GM18505 (cell line): ENCODE measurements around the gene EYS.

ENCODE experiments used
- ATAC-seq: cut with Tn5 transposase; IDR thresholded peaks from one replicate; pipeline ENCODE4 v1.9.1; 2021; ENCODE audit not compliant: unreplicated experiment
- POLR2A ChIP-seq: IDR thresholded peaks from 4 replicates; pipeline ENCODE4 v1.6.1; 2011; ENCODE audit warnings: borderline replicate concordance; ENCODE audit not compliant: insufficient read depth, insufficient read length; ENCODE audit errors: extremely low read depth

Gene EYS

DNA sequence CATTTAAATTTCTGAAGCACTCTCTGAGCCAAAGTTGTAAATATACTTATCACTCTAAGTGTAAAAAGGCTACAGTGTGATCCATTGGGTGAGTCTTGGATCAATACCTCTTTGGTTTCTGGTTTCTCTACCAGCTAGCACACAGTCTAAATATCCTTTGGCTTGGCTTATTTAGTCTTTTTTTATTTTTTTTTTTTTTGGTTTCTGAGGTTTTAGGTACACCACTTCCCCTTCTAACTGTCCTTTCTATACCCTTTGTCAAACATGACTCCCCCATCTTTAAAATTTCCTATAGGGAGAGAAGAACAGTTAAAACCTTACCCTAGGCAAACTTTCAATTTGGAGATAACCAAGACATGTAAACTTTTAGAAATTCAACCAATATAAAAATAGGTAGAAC is 1692.4 kb downstream of the EYS start:
- no peak for ATAC-seq

DNA sequence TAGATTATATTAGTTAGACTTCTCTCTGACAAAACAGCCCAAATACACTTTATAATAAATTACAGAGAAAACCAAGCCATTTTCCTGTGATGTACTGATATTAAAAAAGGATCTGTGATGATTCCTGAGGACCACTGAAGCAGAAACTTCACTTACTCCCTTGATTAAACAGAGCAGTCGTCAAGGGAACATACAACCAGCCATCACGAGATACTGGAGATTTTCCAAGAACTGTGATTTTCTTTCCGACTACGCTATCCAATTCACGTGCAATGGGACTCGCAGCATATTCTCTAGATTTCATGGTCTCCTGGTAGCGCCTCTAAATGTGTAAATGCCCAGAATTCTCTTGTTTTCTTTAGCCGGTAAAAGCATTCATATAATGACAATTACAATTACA is 1694.0 kb downstream of the EYS start:
- ATAC-seq, result no peak
- no peak for TF ChIP-seq POLR2A

More for the DNA sequence above, 1692.4 kb downstream of the EYS start:
- no peak for TF ChIP-seq POLR2A

DNA sequence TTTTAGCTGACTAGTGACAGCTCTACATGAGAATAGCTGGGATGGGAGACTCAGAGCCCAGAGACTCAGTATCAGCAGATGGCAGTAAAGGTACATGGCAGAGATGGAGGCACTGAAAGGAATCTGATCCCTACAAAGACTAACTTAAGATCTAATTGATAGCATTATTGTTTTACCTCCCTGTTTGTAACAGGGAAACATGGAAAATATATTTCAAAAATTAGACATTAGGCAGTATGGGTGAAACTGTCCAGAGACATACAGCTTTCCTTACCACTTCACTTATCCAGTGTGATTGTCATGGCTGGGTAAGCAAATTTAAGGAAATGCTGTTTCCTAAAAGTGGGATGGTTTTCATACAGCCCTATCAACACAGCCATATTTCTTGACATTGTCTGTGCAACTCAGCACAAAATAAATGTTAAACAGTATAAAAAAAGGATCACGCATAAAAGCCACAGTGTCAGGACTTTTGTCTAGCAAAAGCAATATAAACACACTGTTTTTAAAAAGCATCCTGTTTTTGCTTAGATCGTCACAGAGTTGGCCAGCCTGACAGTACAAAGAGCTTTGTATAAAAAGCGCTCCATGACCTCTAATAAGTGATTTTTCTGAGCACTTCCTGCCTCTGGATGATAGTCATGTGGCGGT is 1694.5 kb downstream of the EYS start:
- no peak for TF ChIP-seq POLR2A
- no peak for ATAC-seq

DNA sequence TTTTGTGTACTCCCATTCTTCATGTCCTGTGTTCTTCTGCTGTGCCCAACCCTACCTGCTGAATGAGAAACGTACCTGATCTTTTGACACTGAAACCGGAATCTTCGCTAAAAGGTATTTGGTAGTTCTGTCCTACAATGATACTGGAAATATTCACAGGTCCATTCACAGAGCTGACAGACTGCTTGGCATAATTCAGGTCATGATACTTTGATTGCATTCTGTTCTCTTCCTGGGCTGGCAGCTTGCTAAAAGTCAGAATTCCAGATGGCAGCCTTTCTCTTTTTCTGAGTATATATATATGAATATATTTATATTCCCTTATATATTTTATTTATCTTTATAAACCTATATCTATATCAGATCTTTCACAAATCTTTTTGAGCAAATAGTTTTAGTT is 1696.4 kb downstream of the EYS start:
- TF ChIP-seq POLR2A, result no peak
- ATAC-seq, result no peak

DNA sequence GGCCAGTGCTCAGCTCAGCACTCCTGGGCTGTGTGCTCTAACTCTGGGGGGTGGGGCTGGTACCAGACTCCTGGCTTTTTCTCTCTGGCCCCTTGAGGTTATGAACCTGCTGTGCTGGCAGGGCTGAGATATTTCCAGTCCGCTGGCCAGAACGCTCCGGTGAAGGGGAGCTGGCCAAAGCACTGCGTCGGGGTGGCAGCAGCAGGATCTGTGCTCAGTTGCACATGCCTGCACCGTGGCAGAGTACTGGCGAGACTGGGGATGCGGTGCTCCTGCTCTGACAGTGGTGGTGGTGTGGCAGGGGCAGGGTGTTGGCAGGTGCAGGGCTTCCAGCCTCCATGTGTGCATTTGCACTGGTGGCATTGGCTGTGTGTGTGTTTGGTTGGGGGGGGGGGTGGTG is 1697.0 kb downstream of the EYS start:
- TF ChIP-seq POLR2A, result no peak
- no peak for ATAC-seq

GRCh38 chr6:64006246-64006645 is 1700.8 kb downstream of the EYS start:
- ATAC-seq, result no peak
- TF ChIP-seq POLR2A, result no peak

DNA sequence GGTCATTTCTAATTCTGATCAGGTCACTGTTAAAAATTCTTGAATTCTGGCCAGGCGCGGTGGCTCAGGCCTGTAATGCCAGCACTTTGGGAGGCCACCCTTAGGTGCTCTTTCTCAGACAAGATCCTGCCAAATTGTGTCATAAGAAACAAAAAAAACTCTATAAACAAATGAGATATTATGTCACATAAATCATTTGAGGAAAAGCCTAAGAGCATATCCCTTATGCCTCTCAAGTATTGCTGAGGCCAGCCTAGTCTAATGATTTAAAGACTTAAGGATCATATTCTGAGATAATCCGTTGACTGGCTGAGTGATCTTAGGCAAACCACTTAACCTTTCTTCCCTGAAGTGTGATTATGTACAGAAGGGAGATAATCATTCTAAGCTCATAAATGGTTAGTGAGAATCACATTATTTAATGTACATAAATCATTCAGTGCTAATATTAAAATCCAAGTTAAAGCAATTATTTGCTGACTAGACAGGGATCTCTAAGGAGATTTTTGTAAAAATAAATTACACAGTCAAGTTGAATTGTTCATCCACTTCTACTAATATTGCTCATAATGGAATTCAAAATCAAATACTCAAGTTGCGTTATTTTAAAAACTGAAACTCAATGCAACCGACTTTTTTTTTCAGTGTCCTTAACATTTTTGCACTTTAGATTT is 1706.1 kb downstream of the EYS start:
- TF ChIP-seq POLR2A, result no peak
- ATAC-seq, result no peak

DNA sequence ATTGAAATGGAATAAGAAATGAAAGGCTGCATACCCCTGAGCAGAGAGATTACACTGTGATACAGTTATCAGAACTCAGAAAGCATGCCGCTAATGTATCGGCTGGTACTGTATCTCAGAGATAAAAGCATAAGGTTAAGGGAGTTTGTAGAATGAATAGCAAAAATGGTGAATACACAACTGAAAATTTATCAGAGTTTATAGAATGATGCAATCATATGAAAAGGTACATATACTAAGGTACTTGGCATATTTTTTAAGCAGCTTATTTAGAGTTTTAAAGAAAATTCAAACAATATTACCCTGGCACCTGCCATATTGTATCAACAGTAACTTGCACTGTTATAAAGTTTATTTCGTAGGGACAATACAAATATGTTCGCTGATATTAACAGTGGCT is 1707.4 kb downstream of the EYS start:
- TF ChIP-seq POLR2A, result no peak
- no peak for ATAC-seq

DNA sequence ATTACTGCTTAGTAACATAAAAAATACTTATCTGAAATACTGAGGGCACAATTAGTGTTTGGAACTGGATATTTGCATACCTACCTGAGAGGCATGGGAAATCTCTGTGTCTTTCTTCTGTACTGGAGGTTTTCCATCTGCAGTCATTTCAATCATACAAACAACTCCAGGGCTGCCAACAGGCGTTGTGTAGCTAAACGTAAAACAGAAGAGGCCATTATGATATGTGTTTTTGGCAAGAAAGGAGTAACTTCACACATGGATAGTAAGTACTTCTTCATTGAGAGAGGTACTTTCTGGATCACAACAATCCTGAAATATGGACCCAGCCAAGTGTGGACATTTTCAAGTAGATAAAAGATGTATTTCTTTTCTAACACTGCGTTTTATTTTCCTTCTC is 1708.0 kb downstream of the EYS start:
- TF ChIP-seq POLR2A, result no peak
- no peak for ATAC-seq

DNA sequence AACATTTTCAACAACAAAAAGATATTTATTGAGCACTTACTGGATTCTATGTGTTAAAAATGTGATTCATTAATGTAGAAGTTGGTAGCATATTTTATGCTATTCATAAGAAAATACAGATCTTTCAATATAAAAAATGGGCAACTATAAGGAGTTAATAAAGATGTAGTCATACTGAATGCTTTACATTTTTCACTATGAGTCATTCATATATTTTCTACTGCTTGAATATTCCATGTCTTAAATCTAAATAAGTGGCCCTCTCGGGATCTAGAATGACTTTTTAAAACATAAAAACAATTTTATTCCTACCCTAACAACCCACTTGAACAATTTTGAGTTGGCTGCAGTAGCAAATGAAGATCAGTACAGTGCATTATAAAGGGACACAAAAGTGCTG is 1709.3 kb downstream of the EYS start:
- ATAC-seq, result no peak

GRCh38 chr6:63997221-63997620 is 1709.8 kb downstream of the EYS start:
- ATAC-seq, result no peak
- TF ChIP-seq POLR2A, result no peak

More for the DNA sequence above, 1709.3 kb downstream of the EYS start:
- TF ChIP-seq POLR2A, result no peak

GRCh38 chr6:63985223-63985622 is 1721.8 kb downstream of the EYS start:
- TF ChIP-seq POLR2A, result no peak
- ATAC-seq, result no peak

DNA sequence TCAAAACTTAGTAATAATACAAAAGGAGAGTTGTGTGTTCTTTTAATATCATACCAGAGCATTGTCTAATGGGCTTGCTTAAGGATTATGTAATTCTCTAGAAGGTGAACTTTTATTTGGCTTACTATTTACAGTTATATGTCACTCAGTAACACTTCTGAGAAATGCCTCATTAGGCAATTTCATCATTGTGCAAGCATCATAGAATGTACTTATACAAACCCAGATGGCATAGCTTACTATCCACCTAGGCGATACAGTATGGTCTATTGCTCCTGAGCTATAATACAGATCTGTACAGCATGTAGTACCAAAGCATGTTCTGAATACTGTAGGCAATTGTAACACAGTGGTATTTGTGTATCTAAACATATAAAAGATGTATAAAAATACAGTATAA is 1731.3 kb downstream of the EYS start:
- no peak for ATAC-seq
- TF ChIP-seq POLR2A, result no peak

DNA sequence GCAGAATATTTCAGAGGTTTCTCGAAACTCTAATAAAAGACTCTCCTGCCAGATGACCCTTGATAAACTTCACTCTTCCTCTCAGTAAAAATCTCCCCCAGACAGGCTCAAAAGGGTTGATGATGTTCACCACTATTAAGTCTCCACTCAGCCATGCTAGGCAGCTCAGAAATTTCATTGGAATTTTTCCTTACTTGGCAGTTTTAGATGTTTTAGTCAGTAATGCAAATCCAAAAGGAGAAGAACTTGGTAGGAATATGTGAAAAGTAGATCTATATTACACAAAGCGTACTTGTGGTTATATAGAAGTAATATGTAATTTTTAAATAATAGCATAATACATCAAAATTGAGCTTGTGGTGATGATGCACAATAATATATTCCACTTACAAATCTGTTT is 1738.4 kb downstream of the EYS start:
- ATAC-seq, result no peak
- no peak for TF ChIP-seq POLR2A
